HepG2 (cell line): ENCODE results near the gene COX15. TPM values are rescaled to one million over a fixed set of nuclear protein-coding genes. Genes with fewer than 3 reads are reported as not detected.

Experiments
- ATAC-seq: fragments of 200-7000 bp; cut with Tn5 transposase; 3 replicates; pipeline ENCODE4 v1.9.1; 2020; ENCODE audit warnings: mild to moderate bottlenecking, moderate library complexity
- BruUV-seq: library from RNA; stranded (reverse); fragments of 400-500 nt; replicated peaks from 2 replicates; lab custom pipeline; 2021; lab: Mats Ljungman, UMichigan
- CTCF ChIA-PET: fragments of 300-600 bp; formaldehyde crosslinking; extraction: SDS; loops from one replicate; lab custom pipeline; 2021; ENCODE audit warnings: low total read pairs, inconsistent platforms, low intra/inter-chr PET ratio; lab: Yijun Ruan, JAX
- POLR2A ChIA-PET: fragments of 350-600 bp; sonication (Branson Sonifier 250); formaldehyde crosslinking; loops from one replicate; lab custom pipeline; 2020; ENCODE audit warnings: antibody characterized with exemption, inconsistent platforms; lab: Yijun Ruan, JAX
- DNase-seq: peaks from one replicate; pipeline ENCODE4 v3.0.0-alpha.2; 2015; ENCODE audit warnings: low spot score
- FAIRE-seq: peaks from 3 replicates; lab custom pipeline; 2011; peaks lifted over from hg19 to GRCh38; lab: Jason Lieb, UNC
- H2AFZ ChIP-seq: one replicate; pipeline ENCODE4 v1.6.1; 2011; ENCODE audit warnings: low read length, inconsistent platforms
- H3K27ac ChIP-seq: fragments of 300-600 bp; 3 replicates; pipeline ENCODE4 v1.8.0; 2011; ENCODE audit warnings: mixed run types, mild to moderate bottlenecking, mixed read lengths, low read length, inconsistent platforms; ENCODE audit not compliant: insufficient read depth; ENCODE audit errors: extremely low read length
- H3K27me3 ChIP-seq, 2 experiments: fragments of 200-600 bp in 1 of 2; 2 replicates in 1 of 2; 3 replicates in 1 of 2; pipeline versions ENCODE4 v1.6.0 to v1.8.0; 2011; ENCODE audit warnings: low read length in 2 of 2, mild to moderate bottlenecking in 2 of 2, moderate library complexity in 2 of 2, inconsistent platforms in 1 of 2; ENCODE audit not compliant: insufficient read depth in 2 of 2, control insufficient read depth in 1 of 2
- H3K36me3 ChIP-seq, 2 experiments: fragments of 200-600 bp in 1 of 2; replicated peaks in 1 of 2; 2 replicates in 1 of 2; 3 replicates in 1 of 2; pipeline versions ENCODE4 v1.5.1 to v1.8.0; 2011; ENCODE audit warnings: low read length in 2 of 2, inconsistent platforms in 1 of 2; ENCODE audit not compliant: insufficient read depth in 2 of 2, control insufficient read depth in 1 of 2
- H3K4me1 ChIP-seq: 2 replicates; pipeline ENCODE4 v1.5.1; 2012; ENCODE audit warnings: low read length, inconsistent platforms; ENCODE audit not compliant: insufficient read depth
- H3K4me2 ChIP-seq: 2 replicates; pipeline ENCODE4 v1.6.0; 2011; ENCODE audit warnings: low read depth, low read length, inconsistent platforms
- H3K4me3 ChIP-seq, 3 experiments: fragments of 200-600 bp in 1 of 3; sonication (generic), shearing (Covaris generic) in 1 of 3; replicated peaks in 1 of 3; 2 replicates each; pipeline ENCODE4 v1.5.1; 2011 to 2016; ENCODE audit warnings: low read length in 3 of 3, inconsistent platforms in 2 of 3, low read depth in 2 of 3, mild to moderate bottlenecking in 2 of 3, control low read depth in 1 of 3, mixed read lengths in 1 of 3; ENCODE audit not compliant: insufficient read depth in 1 of 3
- H3K79me2 ChIP-seq: one replicate; pipeline ENCODE4 v1.6.1; 2011; ENCODE audit warnings: low read length, inconsistent platforms; ENCODE audit not compliant: insufficient read depth
- H3K9ac ChIP-seq: 2 replicates; pipeline ENCODE4 v1.6.0; 2011; ENCODE audit warnings: mild to moderate bottlenecking, low read depth, low read length, inconsistent platforms; ENCODE audit not compliant: insufficient read depth
- H3K9me3 ChIP-seq: 2 replicates; pipeline ENCODE4 v1.5.1; 2012; ENCODE audit warnings: mild to moderate bottlenecking, low read length
- H4K20me1 ChIP-seq: 2 replicates; pipeline ENCODE4 v1.6.0; 2011; ENCODE audit warnings: inconsistent platforms, mild to moderate bottlenecking, low read length, moderate library complexity; ENCODE audit not compliant: insufficient read depth
- ATF6 ChIP-seq: sonication (generic); formaldehyde crosslinking; conservative IDR thresholded peaks from 2 replicates; pipeline ENCODE4 v1.4.0; 2020; ENCODE audit warnings: missing genetic modification reagents
- CCAR2 ChIP-seq: fragments of 200-400 bp; formaldehyde crosslinking; optimal IDR thresholded peaks from 2 replicates; pipeline ENCODE3; 2018; ENCODE audit warnings: low read depth, mild to moderate bottlenecking, low read length, moderate library complexity
- DRAP1 ChIP-seq: IDR thresholded peaks from 2 replicates; pipeline ENCODE4 v1.6.1; 2016; ENCODE audit warnings: missing genetic modification reagents, missing compliant biosample characterization
- MIER3 ChIP-seq: IDR thresholded peaks from 2 replicates; pipeline ENCODE4 v1.6.1; 2016; ENCODE audit warnings: missing compliant biosample characterization, borderline replicate concordance
- PHF21A ChIP-seq: sonication (generic); formaldehyde crosslinking; IDR thresholded peaks from 2 replicates; pipeline ENCODE4 v1.5.0; 2020; ENCODE audit warnings: mild to moderate bottlenecking, missing genetic modification reagents
- RBFOX2 ChIP-seq: fragments of 200-400 bp; formaldehyde crosslinking; IDR thresholded peaks from 2 replicates; pipeline ENCODE4 v1.6.1; 2017; ENCODE audit warnings: low read depth, mild to moderate bottlenecking, low read length
- SMC3 ChIP-seq: IDR thresholded peaks from 2 replicates; pipeline ENCODE4 v1.6.1; 2011; ENCODE audit warnings: low read length, improper control_type of control experiment
- USF2 ChIP-seq, 2 experiments: sonication (generic) in 1 of 2; formaldehyde crosslinking in 1 of 2; IDR thresholded peaks; 2 replicates each; pipeline versions ENCODE4 v1.5.1 to v1.6.1; 2011 to 2020; ENCODE audit warnings: borderline replicate concordance in 1 of 2, low read depth in 1 of 2, low read length in 1 of 2, mild to moderate bottlenecking in 1 of 2, missing genetic modification reagents in 1 of 2, moderate library complexity in 1 of 2
- ZFP37 ChIP-seq: sonication (generic); formaldehyde crosslinking; IDR thresholded peaks from 2 replicates; pipeline ENCODE4 v1.4.0; 2020; ENCODE audit warnings: missing genetic modification reagents, borderline replicate concordance
- ZMYM2 ChIP-seq: sonication (generic); formaldehyde crosslinking; IDR thresholded peaks from 2 replicates; pipeline ENCODE4 v1.8.0; 2022; ENCODE audit warnings: mild to moderate bottlenecking, missing genetic modification reagents
- ZNF143 ChIP-seq: sonication (generic); formaldehyde crosslinking; IDR thresholded peaks from 2 replicates; pipeline ENCODE4 v1.4.0; 2020; ENCODE audit warnings: missing genetic modification reagents
- ZNF256 ChIP-seq: sonication (generic); formaldehyde crosslinking; conservative IDR thresholded peaks from 2 replicates; pipeline ENCODE4 v1.4.0; 2020; ENCODE audit warnings: missing genetic modification reagents
- ZNF276 ChIP-seq: sonication (generic); formaldehyde crosslinking; IDR thresholded peaks from 2 replicates; pipeline ENCODE4 v1.4.0; 2020; ENCODE audit warnings: mild to moderate bottlenecking, low read depth, missing genetic modification reagents
- ZNF280D ChIP-seq: sonication (generic); formaldehyde crosslinking; IDR thresholded peaks from 2 replicates; pipeline ENCODE4 v1.5.1; 2020; ENCODE audit warnings: mild to moderate bottlenecking, missing genetic modification reagents
- ZNF569 ChIP-seq: sonication (generic); formaldehyde crosslinking; IDR thresholded peaks from 2 replicates; pipeline ENCODE4 v1.5.0; 2020; ENCODE audit warnings: mild to moderate bottlenecking, missing genetic modification reagents, moderate library complexity, borderline replicate concordance
- WGBS: methylation state at CpG from one replicate; pipeline ENCODE4 v1.1.6; 2017; ENCODE audit warnings: low lambda C conversion rate; 5-methylcytosine and 5-hydroxymethylcytosine counted together
- in situ Hi-C: cut with HindIII; loops from 2 replicates; pipeline ENCODE4 v1.10.0; 2017; ENCODE audit warnings: low pct_unique_long_range_greater_than_20kb; ENCODE audit not compliant: extremely low pct_ligation_motif_present
- intact Hi-C: fragments of 100-400 bp; cut with micrococcal nuclease; formaldehyde crosslinking; loops from one replicate; pipeline ENCODE4 v1.10.0; 2022; ENCODE audit not compliant: unreplicated experiment
- polyA plus RNA-seq, 8 experiments: library from polyadenylated mRNA; depleted of rRNA in 3 of 8; stranded (reverse) in 7 of 8; unstranded in 1 of 8; fragments of >200 nt; fragmentation: Illumina TruSeq in 4 of 8; extraction: Trizol in 4 of 8; gene quantifications; 2 replicates each; pipeline versions ENCODE4 v1.2.1 to v1.2.3, GENCODE V29; 2011 to 2016; ENCODE audit warnings: low read depth in 4 of 8, missing spikeins in 1 of 8, mixed read lengths in 1 of 8; ENCODE audit not compliant: insufficient read depth in 1 of 8
- total RNA-seq, 5 experiments: library from RNA; depleted of rRNA; stranded (reverse); fragments of >200 nt; fragmentation: Illumina TruSeq; extraction: Trizol; gene quantifications; 2 replicates each; pipeline ENCODE4 v1.2.3, GENCODE V29; 2016; ENCODE audit warnings: low read depth in 1 of 5

COX15 gene
- total and polyA plus RNA-seq, 2 of the 13 experiments (the other 11 are each of a cell fraction or from before 2014, with no cell fraction given) = 19.2 to 44.7 TPM

- H3K9me3 ChIP-seq = no peaks in the 10 kb centered on the region
- H2AFZ ChIP-seq = no peak overlapping the region
- no peaks in the 10 kb centered on the region for H4K20me1 ChIP-seq
- no peak for FAIRE-seq
- in situ Hi-C loops = no loop called here
- no peaks in the 10 kb centered on the region for H3K27me3 ChIP-seq
- no peaks in the 10 kb centered on the region for H3K36me3 ChIP-seq
- intact Hi-C loops = no loop called here
- H3K4me2 ChIP-seq = no peak overlapping the region
- no TSS peak for BruUV-seq
- H3K27ac ChIP-seq = no peak overlapping the region
- no peak for ATAC-seq
- no peak for DNase-seq
- CTCF ChIA-PET = no interaction called here
- POLR2A ChIA-PET = interaction anchor here (1.2 to 2.6 kb wide), 4 partner anchors 10 to 36 kb away, joined by 3 to 15 read pairs (median 4); partner anchors contain the start of genes ABCC2, COX15 and CUTC
- H3K79me2 ChIP-seq = no peaks in the 10 kb centered on the region
- 92% methylated on average over 2 of the region's 2 CpGs for WGBS
- H3K9ac ChIP-seq = no peak overlapping the region
- H3K4me3 ChIP-seq = no peak overlapping the region
- peaks cover 28% of the 10 kb centered on the region for H3K4me1 ChIP-seq
- TF ChIP-seq RBFOX2 (no peak), ZNF280D (CRISPR knock-in tag) (no peak), ZNF569 (CRISPR knock-in tag) (no peak), ZFP37 (CRISPR knock-in tag) (no peak), DRAP1 (CRISPR knock-in tag) (no peak), CCAR2 (no peak), ZMYM2 (CRISPR knock-in tag) (no peak), PHF21A (CRISPR knock-in tag) (no peak), ZNF276 (CRISPR knock-in tag) (no peak), SMC3 (no peak), USF2 (IDR thresholded peaks at IDR 0.05; ENCODE audit: low read depth, low read length) (no peak), USF2 (CRISPR knock-in tag; IDR thresholded peaks at IDR 0.05; ENCODE audit: borderline replicate concordance) (no peak), MIER3 (CRISPR knock-in tag) (no peak), ZNF256 (CRISPR knock-in tag) (no peak), ATF6 (CRISPR knock-in tag) (no peak), ZNF143 (CRISPR knock-in tag) (no peak)
Measured at GRCh38 chr10:99768556-99768955, 36.6 kb upstream of the COX15 start.
